ENCODE data around the gene NOSTRIN.

NOSTRIN gene

DNA sequence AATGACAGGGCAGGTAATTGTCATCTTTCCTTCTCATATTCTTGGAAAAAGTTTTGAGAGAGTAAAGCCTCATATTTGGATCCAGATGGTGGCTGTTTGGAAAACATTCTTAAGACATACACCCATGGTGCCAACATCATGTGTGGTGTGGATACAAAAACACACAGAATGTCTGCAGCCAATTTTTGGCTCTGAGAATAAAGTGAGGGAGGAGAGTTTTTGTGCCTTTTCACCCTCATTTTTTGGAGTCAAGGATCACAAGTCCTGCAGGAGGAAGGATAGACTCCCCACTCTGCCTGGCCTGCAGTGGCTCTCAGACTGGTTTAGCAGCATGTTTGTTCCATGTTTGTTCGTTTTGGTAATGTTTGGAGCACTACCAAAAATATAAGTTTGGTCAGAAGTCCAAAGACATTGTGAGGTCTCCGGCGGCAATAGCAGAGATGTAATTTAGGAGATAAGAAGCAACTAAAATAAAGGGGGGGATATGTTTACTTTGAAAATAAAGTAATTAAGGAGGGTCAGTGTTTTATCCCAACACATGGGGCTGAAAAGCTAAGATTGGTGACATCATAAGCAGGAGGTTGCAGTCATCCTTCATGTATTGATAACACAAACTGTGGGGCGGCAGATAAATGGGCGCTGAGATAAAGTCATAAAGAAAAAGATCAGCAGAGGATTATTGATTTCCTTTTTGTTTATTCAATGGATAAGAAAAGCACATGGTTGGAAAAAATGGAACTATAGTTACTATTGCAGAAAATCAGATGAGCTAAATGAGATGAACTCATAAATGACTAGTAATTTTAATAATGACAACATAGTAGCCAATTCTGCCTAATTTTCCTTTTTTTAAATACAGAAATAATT lies 655 bp downstream of the NOSTRIN start:
- Histone ChIP-seq H3K27me3 (ENCODE audit: control insufficient read depth, insufficient read depth, low read length) (no peaks in the 10 kb centered on the region; the same call in 1 of the 2 replicates), H3K4me3 (ENCODE audit: low read depth, low read length) (no peak overlapping the region), H3K4me1 (ENCODE audit: control insufficient read depth, insufficient read depth, low read length) (peaks cover 27% of the 10 kb centered on the region), H3K36me3 (ENCODE audit: control insufficient read depth, insufficient read depth, low read length) (no peaks in the 10 kb centered on the region), H3K9me3 (ENCODE audit: control insufficient read depth, insufficient read depth, low read length) (no peaks in the 10 kb centered on the region), H3K27ac (ENCODE audit: low read depth, low read length) (peak overlapping the region; percentile 22), H3K9ac (ENCODE audit: low read depth, low read length) (no peak overlapping the region)

DNA sequence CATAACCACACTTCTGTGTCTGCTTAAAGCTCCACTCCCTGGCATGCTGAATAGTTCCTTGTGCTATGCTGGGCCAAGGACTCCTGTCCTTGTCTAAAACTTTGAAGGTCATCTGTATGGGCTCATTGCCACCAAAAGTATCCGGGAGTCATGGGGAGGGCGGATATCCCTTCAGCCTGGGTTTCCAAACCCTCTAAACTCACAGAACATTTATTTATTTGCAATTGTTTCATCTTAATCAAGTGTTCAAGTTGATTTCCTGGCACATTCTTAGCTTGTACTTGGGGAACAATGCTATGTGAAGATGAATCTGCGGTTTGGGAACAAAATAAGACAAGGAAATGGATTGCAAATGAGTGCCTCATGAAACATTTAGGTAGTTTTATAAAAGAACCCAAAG lies 1.8 kb downstream of the NOSTRIN start:
- Histone ChIP-seq H3K9me3 (ENCODE audit: control insufficient read depth, insufficient read depth, low read length) (no peaks in the 10 kb centered on the region), H3K36me3 (ENCODE audit: control insufficient read depth, insufficient read depth, low read length) (no peaks in the 10 kb centered on the region), H3K4me1 (ENCODE audit: control insufficient read depth, insufficient read depth, low read length) (peaks cover 17% of the 10 kb centered on the region), H3K27ac (ENCODE audit: low read depth, low read length) (no peak overlapping the region), H3K27me3 (ENCODE audit: control insufficient read depth, insufficient read depth, low read length) (no peaks in the 10 kb centered on the region; the same call in 1 of the 2 replicates), H3K9ac (ENCODE audit: low read depth, low read length) (no peak overlapping the region), H3K4me3 (ENCODE audit: low read depth, low read length) (no peak overlapping the region)

DNA sequence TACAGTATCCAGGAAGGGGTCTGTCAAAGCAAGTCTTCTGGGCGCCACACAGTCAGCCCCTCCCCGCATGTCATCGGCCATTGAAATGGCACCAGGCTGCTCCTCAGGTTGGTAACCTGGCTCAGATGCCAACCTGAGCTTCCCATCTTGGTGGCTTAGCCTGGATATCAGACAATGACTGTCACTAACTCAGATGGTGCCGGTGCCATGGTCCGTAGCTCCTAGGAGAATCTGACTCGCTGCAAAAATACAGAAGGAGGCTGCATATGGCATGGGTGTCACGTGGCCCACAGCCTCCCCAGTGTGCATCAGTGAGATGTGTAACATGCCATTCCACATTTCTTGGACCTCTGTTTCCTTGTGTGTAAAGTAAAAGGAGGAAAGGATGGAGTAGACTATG lies 3.2 kb downstream of the NOSTRIN start:
- no peak overlapping the region for H3K27ac ChIP-seq (ENCODE audit: low read depth, low read length)
- H3K36me3 ChIP-seq (ENCODE audit: control insufficient read depth, insufficient read depth, low read length) = no peaks in the 10 kb centered on the region
- H3K4me1 ChIP-seq (ENCODE audit: control insufficient read depth, insufficient read depth, low read length) = peaks cover 20% of the 10 kb centered on the region
- no peak overlapping the region for H3K9ac ChIP-seq (ENCODE audit: low read depth, low read length)
- H3K4me3 ChIP-seq (ENCODE audit: low read depth, low read length) = no peak overlapping the region
- H3K9me3 ChIP-seq (ENCODE audit: control insufficient read depth, insufficient read depth, low read length) = no peaks in the 10 kb centered on the region
- H3K27me3 ChIP-seq (ENCODE audit: control insufficient read depth, insufficient read depth, low read length) = no peaks in the 10 kb centered on the region

DNA sequence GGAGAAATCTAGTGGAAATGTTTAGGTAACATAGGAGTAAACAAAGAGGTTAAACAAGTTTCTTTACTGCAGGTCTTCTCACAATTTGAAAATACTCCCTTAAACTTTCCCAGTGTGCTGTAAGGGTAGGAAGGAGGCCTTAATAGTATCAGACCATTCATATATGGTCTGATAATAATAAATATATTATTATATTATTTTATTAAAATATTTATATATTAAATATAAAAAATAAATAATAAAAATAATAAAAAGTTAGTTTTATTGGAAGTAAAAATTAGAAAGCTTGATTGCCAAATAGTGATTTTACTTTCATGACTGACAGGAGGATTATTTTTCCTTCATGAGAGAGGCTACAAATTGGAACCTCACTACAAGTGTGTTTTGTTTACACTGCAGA lies 7.1 kb downstream of the NOSTRIN start:
- Histone ChIP-seq H3K4me1 (ENCODE audit: control insufficient read depth, insufficient read depth, low read length) (peaks cover 6% of the 10 kb centered on the region; the same call in 1 of the 2 replicates), H3K36me3 (ENCODE audit: control insufficient read depth, insufficient read depth, low read length) (no peaks in the 10 kb centered on the region), H3K27ac (ENCODE audit: low read depth, low read length) (no peak overlapping the region), H3K9ac (ENCODE audit: low read depth, low read length) (no peak overlapping the region), H3K27me3 (ENCODE audit: control insufficient read depth, insufficient read depth, low read length) (no peaks in the 10 kb centered on the region), H3K4me3 (ENCODE audit: low read depth, low read length) (no peak overlapping the region), H3K9me3 (ENCODE audit: control insufficient read depth, insufficient read depth, low read length) (no peaks in the 10 kb centered on the region)

DNA sequence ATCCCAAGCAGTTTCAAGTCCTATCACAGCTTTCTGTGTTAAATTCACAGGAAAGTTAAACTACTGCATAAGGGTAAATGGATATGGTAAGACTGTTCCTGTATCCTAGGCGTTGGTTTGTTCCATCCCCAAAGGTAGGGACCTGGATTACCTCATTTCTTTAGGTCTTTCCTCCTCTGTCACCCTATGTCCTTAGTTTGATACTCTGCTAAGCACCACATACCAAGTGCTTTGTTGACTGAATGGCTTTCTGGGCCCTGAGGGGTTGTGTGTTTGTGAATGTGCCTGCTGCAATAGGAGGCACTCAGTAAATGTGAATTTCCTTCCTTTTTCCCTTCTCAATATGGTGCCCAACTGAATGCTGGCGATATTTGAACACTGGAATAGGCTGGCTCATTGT lies 7.8 kb downstream of the NOSTRIN start:
- H3K27me3 ChIP-seq (ENCODE audit: control insufficient read depth, insufficient read depth, low read length) = no peaks in the 10 kb centered on the region
- no peaks in the 10 kb centered on the region for H3K9me3 ChIP-seq (ENCODE audit: control insufficient read depth, insufficient read depth, low read length)
- no peak overlapping the region for H3K27ac ChIP-seq (ENCODE audit: low read depth, low read length)
- peaks cover 6% of the 10 kb centered on the region; the same call in 1 of the 2 replicates for H3K4me1 ChIP-seq (ENCODE audit: control insufficient read depth, insufficient read depth, low read length)
- no peaks in the 10 kb centered on the region for H3K36me3 ChIP-seq (ENCODE audit: control insufficient read depth, insufficient read depth, low read length)
- no peak overlapping the region for H3K4me3 ChIP-seq (ENCODE audit: low read depth, low read length)
- no peak overlapping the region for H3K9ac ChIP-seq (ENCODE audit: low read depth, low read length)

DNA sequence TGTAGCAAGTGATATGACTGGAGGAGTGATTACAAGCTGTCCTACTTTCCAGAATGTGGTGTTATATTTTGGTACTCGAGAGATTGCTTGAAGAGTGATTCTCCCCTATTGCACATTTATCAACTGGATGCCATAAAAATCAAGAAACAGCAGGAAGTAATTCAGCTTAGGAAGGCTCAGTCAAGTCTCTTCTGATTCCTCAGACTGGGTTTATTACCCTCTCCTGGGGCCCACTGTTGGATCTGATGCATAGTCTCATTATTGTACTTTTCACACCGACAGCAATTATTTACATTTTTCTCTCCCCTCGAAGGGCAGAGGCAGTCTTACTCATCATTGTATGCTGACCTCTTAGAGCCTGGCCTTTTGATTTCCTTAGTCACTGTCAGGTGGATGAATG lies 9.3 kb downstream of the NOSTRIN start:
- peaks cover 6% of the 10 kb centered on the region; the same call in 1 of the 2 replicates for H3K4me1 ChIP-seq (ENCODE audit: control insufficient read depth, insufficient read depth, low read length)
- H3K27ac ChIP-seq (ENCODE audit: low read depth, low read length) = no peak overlapping the region
- no peaks in the 10 kb centered on the region for H3K36me3 ChIP-seq (ENCODE audit: control insufficient read depth, insufficient read depth, low read length)
- no peaks in the 10 kb centered on the region for H3K27me3 ChIP-seq (ENCODE audit: control insufficient read depth, insufficient read depth, low read length)
- H3K9me3 ChIP-seq (ENCODE audit: control insufficient read depth, insufficient read depth, low read length) = no peaks in the 10 kb centered on the region
- H3K4me3 ChIP-seq (ENCODE audit: low read depth, low read length) = no peak overlapping the region
- H3K9ac ChIP-seq (ENCODE audit: low read depth, low read length) = no peak overlapping the region

DNA sequence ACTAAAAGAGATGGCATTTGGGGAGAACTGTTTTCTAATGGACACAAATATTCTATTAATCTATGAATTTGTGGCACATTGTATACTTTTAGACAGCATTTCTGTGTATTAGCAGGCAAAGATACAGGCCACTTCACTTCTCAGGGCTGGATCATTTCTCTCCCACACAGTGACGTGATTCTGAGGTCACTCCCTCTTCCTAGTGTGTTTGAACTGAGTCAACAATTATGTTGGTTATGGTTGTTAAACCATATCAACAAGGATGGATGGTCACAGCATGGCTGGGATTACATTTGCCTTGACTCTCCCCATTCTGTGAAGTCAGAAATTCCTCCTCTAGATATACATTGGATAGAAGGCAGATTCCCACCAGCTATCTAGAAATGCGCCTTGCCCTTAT lies 11.6 kb downstream of the NOSTRIN start:
- Histone ChIP-seq H3K36me3 (ENCODE audit: control insufficient read depth, insufficient read depth, low read length) (no peaks in the 10 kb centered on the region), H3K9me3 (ENCODE audit: control insufficient read depth, insufficient read depth, low read length) (no peaks in the 10 kb centered on the region), H3K9ac (ENCODE audit: low read depth, low read length) (no peak overlapping the region), H3K27me3 (ENCODE audit: control insufficient read depth, insufficient read depth, low read length) (no peaks in the 10 kb centered on the region), H3K27ac (ENCODE audit: low read depth, low read length) (no peak overlapping the region), H3K4me3 (ENCODE audit: low read depth, low read length) (no peak overlapping the region), H3K4me1 (ENCODE audit: control insufficient read depth, insufficient read depth, low read length) (peaks cover 6% of the 10 kb centered on the region; the same call in 1 of the 2 replicates)

DNA sequence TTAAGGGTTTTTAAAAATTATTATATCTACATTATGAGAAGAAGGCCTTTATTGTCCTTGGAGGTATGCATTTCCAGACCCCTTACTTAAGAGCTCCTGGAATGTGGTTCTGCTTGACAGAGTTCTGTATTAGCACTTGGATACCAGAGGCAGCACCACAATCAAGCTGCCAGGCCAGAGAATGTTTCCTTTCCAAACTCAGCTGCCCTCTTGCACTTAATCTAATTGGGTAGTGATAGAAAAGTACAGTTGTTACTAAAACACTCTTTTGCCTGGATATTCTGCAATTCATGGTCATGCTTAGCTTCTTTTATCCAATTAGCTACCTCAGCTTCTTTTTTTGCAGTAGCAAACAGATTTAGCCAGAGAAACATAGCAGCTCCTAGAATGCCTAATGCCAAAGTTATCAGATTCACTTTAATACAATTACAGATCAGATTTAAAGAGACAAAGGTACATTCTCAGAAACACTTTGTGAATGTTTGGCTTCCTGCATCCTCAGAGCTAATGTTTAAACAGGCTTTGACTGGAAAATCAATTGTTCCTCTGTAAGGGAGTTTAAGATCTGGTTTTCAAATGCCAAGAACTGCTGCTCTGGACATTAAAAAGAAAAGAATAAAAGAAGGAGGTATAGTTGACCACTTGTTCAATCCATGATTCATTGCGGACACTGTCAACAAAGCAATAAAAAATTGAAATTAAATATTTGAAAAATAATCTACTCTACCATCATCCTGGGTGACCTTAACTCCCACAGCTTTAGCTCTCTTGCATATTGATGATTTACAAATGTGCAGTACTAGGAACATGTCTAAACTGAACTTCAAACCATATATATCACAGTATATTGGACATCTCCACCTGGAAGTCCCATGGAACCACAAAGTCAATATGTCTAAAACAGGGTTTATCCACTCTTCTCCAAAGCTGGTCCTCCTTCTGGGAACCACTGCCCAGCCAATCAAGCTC lies 12.8 kb downstream of the NOSTRIN start:
- H3K9ac ChIP-seq (ENCODE audit: low read depth, low read length) = no peak overlapping the region
- no peak overlapping the region for H3K27ac ChIP-seq (ENCODE audit: low read depth, low read length)
- no peaks in the 10 kb centered on the region for H3K36me3 ChIP-seq (ENCODE audit: control insufficient read depth, insufficient read depth, low read length)
- no peaks in the 10 kb centered on the region for H3K9me3 ChIP-seq (ENCODE audit: control insufficient read depth, insufficient read depth, low read length)
- H3K4me3 ChIP-seq (ENCODE audit: low read depth, low read length) = no peak overlapping the region
- H3K27me3 ChIP-seq (ENCODE audit: control insufficient read depth, insufficient read depth, low read length) = no peaks in the 10 kb centered on the region
- peaks cover 1% of the 10 kb centered on the region; the same call in 1 of the 2 replicates for H3K4me1 ChIP-seq (ENCODE audit: control insufficient read depth, insufficient read depth, low read length)

DNA sequence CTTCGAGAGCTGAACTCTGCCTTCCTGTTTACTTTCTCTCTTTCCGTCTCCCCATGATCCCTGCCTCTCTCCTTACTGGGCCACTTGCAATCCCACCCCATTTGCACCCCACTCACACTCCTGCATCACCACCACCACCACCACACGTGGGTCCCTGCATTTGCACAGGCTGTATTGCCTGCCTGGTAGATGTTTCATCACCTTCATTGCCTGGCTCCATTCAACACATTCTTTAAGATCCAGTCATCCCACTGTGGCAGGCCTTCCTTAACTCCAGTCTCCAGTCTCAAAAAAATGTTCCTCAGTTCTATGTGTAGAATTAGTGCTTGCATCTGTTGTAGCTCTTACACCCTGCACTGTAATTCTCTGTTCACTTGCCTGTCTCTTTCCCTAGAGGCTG lies 13.9 kb downstream of the NOSTRIN start:
- Histone ChIP-seq H3K4me1 (ENCODE audit: control insufficient read depth, insufficient read depth, low read length) (no peaks in the 10 kb centered on the region), H3K9me3 (ENCODE audit: control insufficient read depth, insufficient read depth, low read length) (no peaks in the 10 kb centered on the region), H3K4me3 (ENCODE audit: low read depth, low read length) (no peak overlapping the region), H3K36me3 (ENCODE audit: control insufficient read depth, insufficient read depth, low read length) (no peaks in the 10 kb centered on the region), H3K27me3 (ENCODE audit: control insufficient read depth, insufficient read depth, low read length) (no peaks in the 10 kb centered on the region), H3K27ac (ENCODE audit: low read depth, low read length) (no peak overlapping the region), H3K9ac (ENCODE audit: low read depth, low read length) (no peak overlapping the region)

DNA sequence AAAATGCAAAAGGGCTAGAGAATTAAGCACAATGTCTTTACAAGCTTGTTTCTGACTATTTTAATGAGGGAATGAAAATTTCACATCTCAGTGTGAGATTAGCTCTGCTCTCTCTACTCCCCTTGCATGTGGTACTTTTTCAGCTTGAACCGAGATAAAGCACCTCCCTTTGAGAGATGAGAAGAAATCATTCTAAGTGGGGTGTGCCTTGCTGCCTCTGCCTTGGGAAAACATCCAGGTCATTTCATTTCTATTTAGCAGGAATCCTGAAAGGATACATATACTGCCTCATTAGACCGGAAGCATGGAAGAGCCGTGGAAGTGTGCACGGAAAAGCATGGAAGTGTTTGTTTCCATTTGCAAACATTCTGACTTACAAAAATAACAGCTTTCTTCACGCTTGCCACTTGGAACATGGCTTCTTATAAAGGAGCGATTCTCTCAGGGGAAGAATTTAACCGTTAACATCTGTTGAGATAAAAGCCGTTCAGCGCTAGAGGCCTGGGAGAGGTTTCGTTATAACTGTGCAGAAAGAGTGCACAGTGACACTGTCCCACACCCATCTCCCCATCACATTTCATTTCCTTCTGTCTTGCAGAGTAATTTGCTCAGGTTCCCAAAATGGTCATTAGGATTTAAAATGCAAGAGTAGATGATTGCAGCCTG lies 16.7 kb downstream of the NOSTRIN start:
- H3K9ac ChIP-seq (ENCODE audit: low read depth, low read length) = no peak overlapping the region
- H3K4me3 ChIP-seq (ENCODE audit: low read depth, low read length) = no peak overlapping the region
- no peaks in the 10 kb centered on the region for H3K27me3 ChIP-seq (ENCODE audit: control insufficient read depth, insufficient read depth, low read length)
- no peaks in the 10 kb centered on the region for H3K36me3 ChIP-seq (ENCODE audit: control insufficient read depth, insufficient read depth, low read length)
- no peaks in the 10 kb centered on the region for H3K4me1 ChIP-seq (ENCODE audit: control insufficient read depth, insufficient read depth, low read length)
- H3K27ac ChIP-seq (ENCODE audit: low read depth, low read length) = no peak overlapping the region
- no peaks in the 10 kb centered on the region for H3K9me3 ChIP-seq (ENCODE audit: control insufficient read depth, insufficient read depth, low read length)
